Endothelial cell (in vitro differentiated cells): ENCODE results near the gene EXOC3L1. TPM values are rescaled to one million over a fixed set of nuclear protein-coding genes. Genes with fewer than 3 reads are reported as not detected.

Experiments
- DNase-seq: peaks from one replicate; pipeline ENCODE4 v3.0.0; 2021; ENCODE audit warnings: low spot score
- H3K27ac Mint-ChIP-seq: one replicate; pipeline ENCODE4 v1.8.0; 2021; ENCODE audit warnings: mixed read lengths, inconsistent platforms; ENCODE audit not compliant: unreplicated experiment
- H3K27me3 Mint-ChIP-seq: one replicate; pipeline ENCODE4 v1.8.0; 2021; ENCODE audit warnings: mild to moderate bottlenecking, moderate library complexity, mixed read lengths, inconsistent platforms; ENCODE audit not compliant: unreplicated experiment
- H3K36me3 Mint-ChIP-seq: one replicate; pipeline ENCODE4 v1.8.0; 2021; ENCODE audit warnings: mild to moderate bottlenecking, low read depth, mixed read lengths, inconsistent platforms; ENCODE audit not compliant: unreplicated experiment
- H3K4me1 Mint-ChIP-seq: one replicate; pipeline ENCODE4 v1.8.0; 2021; ENCODE audit warnings: mild to moderate bottlenecking, mixed read lengths, inconsistent platforms; ENCODE audit not compliant: unreplicated experiment
- H3K4me3 Mint-ChIP-seq: one replicate; pipeline ENCODE4 v1.8.0; 2021; ENCODE audit warnings: mild to moderate bottlenecking, mixed read lengths, inconsistent platforms; ENCODE audit not compliant: unreplicated experiment
- H3K9me3 Mint-ChIP-seq: one replicate; pipeline ENCODE4 v1.8.0; 2021; ENCODE audit warnings: mixed read lengths, inconsistent platforms; ENCODE audit not compliant: unreplicated experiment
- CTCF ChIP-seq: fragments of 200-600 bp; sonication (generic); IDR thresholded peaks from one replicate; pipeline ENCODE4 v1.5.0; 2021; ENCODE audit warnings: antibody characterized with exemption; ENCODE audit not compliant: unreplicated experiment
- total RNA-seq: library from RNA; stranded (reverse); fragmentation: NEBNext Ultra II Directional; extraction: Animal tissue kit (Norgen Biotek cat#: 25700); gene quantifications from one replicate; pipeline ENCODE4 v1.2.1, GENCODE V29; 2021; ENCODE audit not compliant: unreplicated experiment

The EXOC3L1 gene
- total RNA-seq, 1 donor from 2014 or later = 150 TPM

GRCh38 chr16:67236563-67237395, 46.8 kb upstream of the EXOC3L1 start:
- peak overlapping the region; percentile 48 for H3K4me3 Mint-ChIP-seq

DNA sequence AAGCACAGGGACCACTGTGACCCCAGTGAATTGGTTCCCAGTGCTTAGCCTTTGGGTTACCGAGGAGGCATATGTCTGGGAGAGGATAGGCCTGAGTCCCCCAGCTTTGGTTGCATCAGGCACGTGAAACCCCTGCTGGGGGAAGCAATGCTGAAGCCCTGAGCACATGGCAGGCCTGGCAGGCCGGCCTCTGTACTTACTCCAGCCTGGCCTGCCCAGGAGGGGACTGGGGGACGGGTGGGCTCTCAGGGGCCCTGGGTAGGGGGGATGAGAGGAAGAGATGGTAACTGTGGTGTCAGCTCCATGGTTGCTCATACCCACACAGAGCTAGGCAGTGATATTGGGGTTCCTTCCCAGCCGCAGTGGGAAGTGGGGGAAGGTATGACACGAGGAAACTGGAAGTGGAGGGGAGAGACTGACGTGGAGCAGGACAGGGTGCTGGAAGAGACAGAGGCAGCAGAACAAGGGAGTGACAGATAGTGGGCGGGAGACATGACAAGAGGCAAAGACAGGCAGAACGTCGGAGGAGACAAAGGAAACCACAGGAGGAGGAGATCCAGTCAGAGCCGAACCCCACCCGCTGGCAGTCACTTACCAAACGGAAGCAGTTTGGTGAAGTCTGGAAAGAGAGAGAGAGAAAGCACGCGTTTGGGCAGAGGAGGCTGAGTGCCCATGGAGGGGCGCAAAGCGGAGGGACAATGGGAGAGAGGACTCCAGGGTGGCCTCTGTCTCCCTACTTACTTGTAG, 46.1 kb upstream of the EXOC3L1 start:
- Mint-ChIP-seq H3K27ac (peak overlapping the region; percentile 59), H3K27me3 (peaks cover 15% of the 10 kb centered on the region), H3K4me3 (peak overlapping the region; percentile 48), H3K9me3 (no peaks in the 10 kb centered on the region), H3K4me1 (peaks cover 20% of the 10 kb centered on the region), H3K36me3 (peaks cover 48% of the 10 kb centered on the region)
- no peak for DNase-seq
- no peak for TF ChIP-seq CTCF

More at GRCh38 chr16:67236563-67237395, 46.8 kb upstream of the EXOC3L1 start:
- H3K9me3 Mint-ChIP-seq = no peaks in the 10 kb centered on the region
- H3K27ac Mint-ChIP-seq = no peak overlapping the region
- H3K27me3 Mint-ChIP-seq = peaks cover 10% of the 10 kb centered on the region
- DNase-seq = peak; percentile 75
- H3K36me3 Mint-ChIP-seq = peaks cover 47% of the 10 kb centered on the region
- no peak for TF ChIP-seq CTCF
- peaks cover 27% of the 10 kb centered on the region for H3K4me1 Mint-ChIP-seq

- H3K36me3 Mint-ChIP-seq = peaks cover 46% of the 10 kb centered on the region
- DNase-seq = no peak
- no peak for TF ChIP-seq CTCF
- H3K27ac Mint-ChIP-seq = no peak overlapping the region
- H3K27me3 Mint-ChIP-seq = peaks cover 16% of the 10 kb centered on the region
- H3K4me1 Mint-ChIP-seq = peaks cover 9% of the 10 kb centered on the region
- H3K4me3 Mint-ChIP-seq = peak overlapping the region; percentile 25
- no peaks in the 10 kb centered on the region for H3K9me3 Mint-ChIP-seq
These were observed 44.3 kb upstream of the EXOC3L1 start for GRCh38 chr16:67234180-67234597.

- Mint-ChIP-seq H3K36me3 (peaks cover 42% of the 10 kb centered on the region), H3K4me1 (peaks cover 9% of the 10 kb centered on the region), H3K27me3 (peaks cover 18% of the 10 kb centered on the region), H3K4me3 (no peak overlapping the region), H3K9me3 (no peaks in the 10 kb centered on the region), H3K27ac (no peak overlapping the region)
- DNase-seq = no peak
- no peak for TF ChIP-seq CTCF
These were observed 43.7 kb upstream of the EXOC3L1 start for GRCh38 chr16:67233596-67233995.
